Stimulated activated CD8-positive, alpha-beta memory T cell treated with anti-CD3 and anti-CD28 coated beads, Interleukin-4, amount 100 ng/mL, for 24 hours (primary cell): ENCODE measurements around the gene SERGEF.

Experiments used
- DNase-seq: peaks from one replicate; pipeline ENCODE4 v3.0.0-alpha.2; 2020; ENCODE audit warnings: low read depth

SERGEF gene

DNA sequence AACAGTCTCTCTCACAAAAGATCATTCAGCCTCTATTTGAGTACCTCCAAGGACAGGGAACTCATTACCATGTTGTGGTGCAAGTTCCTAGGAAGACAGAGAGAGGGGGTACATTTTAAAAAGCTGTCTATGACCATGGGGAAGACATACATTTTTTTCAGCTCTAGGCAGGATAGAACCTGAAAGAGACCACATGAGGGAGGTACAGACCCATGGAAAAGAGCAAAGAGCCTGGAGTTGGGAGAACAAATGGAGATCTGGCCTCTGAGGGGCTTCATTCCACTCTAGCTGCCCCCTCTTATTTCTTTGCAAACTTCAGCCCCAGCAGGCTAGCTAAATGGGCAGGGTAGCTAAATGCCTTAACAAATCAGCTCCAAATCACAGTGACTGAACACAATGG lies 241.9 kb downstream of the SERGEF start:
- no peak for DNase-seq

- no peak for DNase-seq
Observed at GRCh38 chr11:17770048-17770652, 242.7 kb downstream of the SERGEF start.

GRCh38 chr11:17769218-17769617 lies 243.6 kb downstream of the SERGEF start:
- no peak for DNase-seq

DNA sequence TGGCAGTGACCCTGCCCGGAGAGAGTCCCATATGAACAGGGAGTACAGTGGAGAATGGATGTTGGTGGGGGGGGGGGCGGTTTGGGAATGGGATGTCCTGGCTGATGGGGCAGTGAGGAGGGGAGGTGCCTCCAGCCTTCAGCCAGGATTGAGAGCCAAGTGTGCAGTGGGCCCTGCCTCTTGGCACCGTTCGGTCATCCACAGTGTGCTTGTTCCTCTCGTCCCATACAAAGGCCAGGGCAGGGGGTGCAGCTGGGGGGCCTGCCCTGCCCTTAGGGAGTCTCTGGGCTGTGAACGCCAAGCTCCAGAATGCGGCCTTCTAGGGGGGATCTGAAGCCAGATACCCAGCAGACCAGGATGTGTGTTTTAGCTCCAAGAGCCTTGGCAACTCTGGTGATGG lies 244.3 kb downstream of the SERGEF start:
- DNase-seq: no peak

GRCh38 chr11:17767914-17768313 lies 244.9 kb downstream of the SERGEF start:
- DNase-seq: no peak

- DNase-seq: no peak
Observed at GRCh38 chr11:17767301-17767885, 245.5 kb downstream of the SERGEF start.

DNA sequence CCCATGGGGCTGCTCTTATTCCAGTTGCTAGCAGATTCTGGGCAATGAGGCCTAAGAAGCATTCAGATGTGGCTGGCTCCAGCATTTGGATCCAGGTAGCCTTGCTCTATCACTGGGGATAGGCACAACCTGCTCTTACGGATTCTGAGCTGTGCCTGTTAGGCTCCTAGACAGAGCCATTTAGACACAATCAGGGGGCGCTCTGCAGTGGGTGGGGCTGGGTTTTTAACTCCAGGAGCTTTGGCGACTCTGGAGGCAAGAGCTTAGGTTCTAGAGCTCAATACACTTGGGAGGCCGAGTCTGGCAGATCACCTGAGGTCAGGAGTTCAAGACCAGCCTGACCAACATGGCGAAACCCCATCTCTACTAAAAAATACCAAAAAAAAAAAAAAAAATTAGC lies 246.3 kb downstream of the SERGEF start:
- no peak for DNase-seq

GRCh38 chr11:17766073-17766359 lies 246.8 kb downstream of the SERGEF start:
- no peak for DNase-seq

DNA sequence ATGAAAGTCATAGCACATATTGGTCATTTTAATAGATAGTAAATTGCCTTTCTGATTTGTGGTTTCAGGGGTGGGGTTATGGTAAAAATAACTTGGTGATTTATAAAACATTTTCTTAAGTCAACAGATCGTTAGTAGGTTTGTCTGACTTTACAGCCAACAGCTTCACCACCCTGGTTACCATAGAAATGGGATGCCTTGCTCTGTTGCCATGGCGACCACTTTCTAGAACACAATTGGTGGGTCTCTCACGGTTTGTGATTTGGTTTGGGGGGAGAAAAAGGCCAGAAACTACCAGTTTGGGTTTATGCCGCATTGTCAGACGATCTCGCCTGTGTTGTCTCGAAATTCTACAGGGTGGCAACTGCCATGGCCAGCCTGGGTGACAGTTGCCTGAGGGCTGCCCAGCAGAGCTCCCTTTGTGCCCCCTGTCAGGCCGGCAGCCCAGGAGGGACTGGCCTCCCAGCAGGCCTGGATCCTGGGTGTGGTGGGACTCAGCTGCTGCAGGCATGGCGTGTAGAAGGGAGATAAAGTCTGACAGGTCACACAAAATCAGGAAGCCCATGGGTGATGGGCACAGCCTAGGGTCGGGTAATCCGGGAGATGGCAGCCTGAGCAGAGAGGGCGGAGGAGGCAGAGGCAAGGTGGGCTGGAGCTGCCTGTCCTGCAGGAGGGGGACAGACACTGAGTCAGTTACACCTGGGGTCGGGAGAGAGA lies 247.3 kb downstream of the SERGEF start:
- no peak for DNase-seq

DNA sequence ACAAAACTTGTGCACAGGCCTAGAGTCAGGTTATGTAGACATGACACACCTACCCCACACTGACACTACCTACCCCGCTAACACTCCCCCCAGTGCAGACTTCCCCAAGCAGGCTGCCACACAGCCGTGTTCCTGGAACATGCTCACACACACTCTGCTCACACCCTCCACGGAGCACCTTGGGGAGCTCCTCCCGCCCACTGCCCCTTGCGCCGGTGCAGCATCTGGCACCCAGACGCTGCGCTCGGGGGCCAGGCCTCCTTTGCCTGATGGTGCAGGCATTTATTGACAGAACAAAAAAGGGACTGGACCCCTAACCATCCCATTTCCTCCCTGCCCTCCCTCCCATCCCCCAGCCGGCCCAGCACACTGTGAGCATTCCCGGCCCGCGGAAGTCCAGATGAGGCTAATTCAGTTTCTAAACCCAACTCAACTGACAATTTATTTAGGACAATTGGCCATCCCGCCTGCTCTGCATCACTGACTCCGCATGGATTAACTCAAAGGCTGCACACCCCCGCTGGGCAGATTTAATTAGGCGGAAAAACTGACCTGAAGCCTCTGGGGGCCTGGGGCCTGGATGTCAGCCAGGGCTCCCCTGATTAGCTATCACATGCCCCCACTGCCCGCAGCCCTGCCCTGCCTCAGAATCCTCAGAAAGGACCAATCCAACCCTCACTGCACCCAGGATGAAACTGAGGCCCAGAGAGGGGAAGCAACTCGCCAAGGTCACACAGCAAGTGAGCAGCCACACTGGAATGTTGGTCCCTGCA lies 248.2 kb downstream of the SERGEF start:
- no peak for DNase-seq

GRCh38 chr11:17763703-17764102 lies 249.1 kb downstream of the SERGEF start:
- DNase-seq: no peak

- no peak for DNase-seq
Observed at GRCh38 chr11:17763244-17763643, 249.6 kb downstream of the SERGEF start.

GRCh38 chr11:17762309-17762974 lies 250.4 kb downstream of the SERGEF start:
- no peak for DNase-seq

GRCh38 chr11:17760102-17761029 lies 252.5 kb downstream of the SERGEF start:
- DNase-seq: no peak

DNA sequence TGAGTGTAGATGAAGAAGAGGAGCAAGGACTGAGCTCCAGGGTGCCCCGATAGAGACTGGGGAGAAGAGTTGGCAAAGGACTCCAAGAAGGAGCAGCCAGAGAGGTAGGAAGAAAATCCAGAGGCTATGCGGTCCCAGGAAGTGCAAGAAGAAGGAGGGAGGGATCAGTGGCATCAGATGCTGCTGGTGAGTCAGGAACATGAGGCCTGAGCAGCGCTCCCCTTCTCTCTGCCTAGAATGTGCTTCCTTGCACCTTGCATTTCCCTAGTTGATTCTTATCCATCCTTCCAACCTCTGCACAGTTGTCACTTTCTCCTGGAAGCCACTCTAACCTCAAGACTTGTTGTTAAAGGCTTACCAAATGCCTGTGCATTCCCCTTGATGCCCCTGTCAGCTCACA lies 257.0 kb downstream of the SERGEF start:
- DNase-seq: no peak

DNA sequence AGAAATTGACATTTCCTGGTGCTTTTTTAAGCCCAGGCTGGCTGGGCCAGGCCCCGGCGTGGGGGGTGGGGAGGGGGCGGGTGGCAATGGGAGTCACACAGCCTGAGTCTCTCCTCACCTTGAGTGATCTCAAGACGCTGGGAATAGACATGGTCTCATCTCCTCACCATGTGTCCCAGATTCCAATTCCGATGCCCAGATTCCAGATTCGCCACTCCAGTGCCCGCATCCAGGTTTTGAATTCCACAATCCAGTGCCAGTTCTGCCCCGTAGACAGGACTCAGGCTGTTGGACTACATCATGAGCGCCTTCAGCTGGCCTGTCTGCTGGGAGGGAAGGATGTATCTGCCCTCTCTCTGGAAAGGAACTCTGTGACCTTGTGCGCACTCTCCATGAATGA lies 259.2 kb downstream of the SERGEF start:
- DNase-seq: no peak

- no peak for DNase-seq
Observed at GRCh38 chr11:17753153-17753552, 259.7 kb downstream of the SERGEF start.

GRCh38 chr11:17752144-17752543 lies 260.7 kb downstream of the SERGEF start:
- DNase-seq: no peak

- no peak for DNase-seq
Observed at GRCh38 chr11:17751558-17751957, 261.3 kb downstream of the SERGEF start.

GRCh38 chr11:17750801-17751165 lies 262.1 kb downstream of the SERGEF start:
- no peak for DNase-seq

DNA sequence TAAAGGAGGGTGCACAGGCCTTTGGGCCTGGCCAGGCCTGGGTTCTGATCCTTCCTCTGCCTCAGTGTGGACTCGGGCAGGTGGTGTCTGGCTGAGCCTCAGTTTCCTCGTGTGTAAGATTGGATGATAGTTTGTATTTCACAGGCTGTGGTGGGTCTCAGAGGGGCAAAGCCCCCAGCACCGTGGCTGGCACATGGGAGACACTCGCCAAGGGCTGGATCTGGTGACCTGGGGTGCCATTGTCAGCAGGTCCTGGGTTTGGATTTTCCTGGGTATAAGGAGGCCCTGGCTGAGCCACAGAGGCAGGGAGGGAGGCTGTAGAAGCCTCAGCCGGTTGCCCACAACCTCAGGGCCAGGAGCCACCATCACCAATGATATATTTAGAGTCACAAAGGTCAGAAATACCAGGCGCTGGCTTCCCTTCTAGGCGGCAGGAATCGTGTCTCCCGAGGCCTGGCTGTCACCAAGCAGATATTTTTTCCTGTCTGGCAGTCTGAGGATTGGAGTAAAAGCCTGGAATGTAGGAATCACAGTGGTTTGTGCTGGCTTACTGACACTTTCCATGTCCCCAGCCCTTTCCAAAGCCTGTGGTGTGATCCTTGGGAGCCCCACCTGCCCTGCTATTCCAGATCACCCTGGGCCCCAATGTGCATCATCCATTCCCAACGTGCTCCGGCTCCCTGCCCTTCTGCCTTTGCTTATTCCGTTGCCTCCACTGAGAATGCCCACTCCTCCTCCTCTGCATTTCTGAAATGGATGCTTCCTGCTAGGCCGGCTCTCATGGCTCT lies 262.6 kb downstream of the SERGEF start:
- DNase-seq: no peak
